ENCODE data around the gene FAM193A. TPM values are rescaled to one million over a fixed set of nuclear protein-coding genes. Genes with fewer than 3 reads are reported as not detected.

Gene FAM193A
- total and polyA plus RNA-seq, 2 donors (not counting 1 experiment from before 2014, with no cell fraction given) = 16.0 to 62.7 TPM

- ChIA-PET CTCF (interaction anchor here (1.0 kb wide), 2 partner anchors 10 to 12 kb away, joined by 3 read pairs; no protein-coding TSS in a partner anchor), POLR2A (no interaction called here)
- no peak for TF ChIP-seq EZH2 (IDR thresholded peaks at IDR 0.05; ENCODE audit: borderline replicate concordance, insufficient read depth, low read depth, low read length, poor library complexity, severe bottlenecking)
- TF ChIP-seq, protein P1, sequence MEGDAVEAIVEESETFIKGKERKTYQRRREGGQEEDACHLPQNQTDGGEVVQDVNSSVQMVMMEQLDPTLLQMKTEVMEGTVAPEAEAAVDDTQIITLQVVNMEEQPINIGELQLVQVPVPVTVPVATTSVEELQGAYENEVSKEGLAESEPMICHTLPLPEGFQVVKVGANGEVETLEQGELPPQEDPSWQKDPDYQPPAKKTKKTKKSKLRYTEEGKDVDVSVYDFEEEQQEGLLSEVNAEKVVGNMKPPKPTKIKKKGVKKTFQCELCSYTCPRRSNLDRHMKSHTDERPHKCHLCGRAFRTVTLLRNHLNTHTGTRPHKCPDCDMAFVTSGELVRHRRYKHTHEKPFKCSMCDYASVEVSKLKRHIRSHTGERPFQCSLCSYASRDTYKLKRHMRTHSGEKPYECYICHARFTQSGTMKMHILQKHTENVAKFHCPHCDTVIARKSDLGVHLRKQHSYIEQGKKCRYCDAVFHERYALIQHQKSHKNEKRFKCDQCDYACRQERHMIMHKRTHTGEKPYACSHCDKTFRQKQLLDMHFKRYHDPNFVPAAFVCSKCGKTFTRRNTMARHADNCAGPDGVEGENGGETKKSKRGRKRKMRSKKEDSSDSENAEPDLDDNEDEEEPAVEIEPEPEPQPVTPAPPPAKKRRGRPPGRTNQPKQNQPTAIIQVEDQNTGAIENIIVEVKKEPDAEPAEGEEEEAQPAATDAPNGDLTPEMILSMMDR (IDR thresholded peaks at IDR 0.05) = no peak
- H3K4me3 ChIP-seq (ENCODE audit: control extremely low read depth in 1 of 5, extremely low read depth in 1 of 5, insufficient read depth in 1 of 5, low read depth in 2 of 5, low read length in 4 of 5) = no peak overlapping the region
- DNase-seq = no peak
- WGBS (ENCODE audit: insufficient coverage) = 94% methylated on average over 5 of the region's 8 CpGs
- no peak overlapping the region for H2AFZ ChIP-seq (ENCODE audit: insufficient read depth, low read depth, low read length, poor library complexity, severe bottlenecking)
- H3K4me2 ChIP-seq (replicated peaks; ENCODE audit: low read depth, low read length, poor library complexity, severe bottlenecking) = no peak overlapping the region
- Mint-ChIP-seq H3K4me3 (no peak overlapping the region), H3K4me1 (no peaks in the 10 kb centered on the region), H3K27me3 (no peaks in the 10 kb centered on the region), H3K9me3 (ENCODE audit: insufficient read depth) (no peaks in the 10 kb centered on the region), H3K27ac (no peak overlapping the region)
- intact Hi-C loops (cut with micrococcal nuclease) = no loop called here
- H3K36me3 ChIP-seq (replicated peaks in 1 of 2; ENCODE audit: control extremely low read depth in 1 of 2, control insufficient read depth in 1 of 2, extremely low read depth in 1 of 2, insufficient read depth in 2 of 2, low read length in 1 of 2) = peaks cover 12 to 64% of the 10 kb centered on the region in 2 experiments
- H3K9ac ChIP-seq (ENCODE audit: low read length) = no peak overlapping the region
- no peak for ATAC-seq (ENCODE audit: low read depth)
- H3K27ac ChIP-seq (ENCODE audit: low read length in 2 of 2) = no peak overlapping the region
- no peaks in the 10 kb centered on the region for H4K20me1 ChIP-seq (ENCODE audit: control insufficient read depth, insufficient read depth, low read length, poor library complexity, severe bottlenecking)
- H3K79me2 ChIP-seq (ENCODE audit: control insufficient read depth, insufficient read depth, low read length) = peaks cover 11% of the 10 kb centered on the region
- H3K27me3 ChIP-seq (replicated peaks in 1 of 4; ENCODE audit: control extremely low read depth in 1 of 4, control insufficient read depth in 3 of 4, insufficient read depth in 4 of 4, low read length in 3 of 4) = no peaks in the 10 kb centered on the region
- H3K9me3 ChIP-seq (ENCODE audit: control extremely low read depth in 1 of 3, control insufficient read depth in 2 of 3, insufficient read depth in 1 of 3, low read length in 2 of 3) = no peaks in the 10 kb centered on the region
- H3K4me1 ChIP-seq (ENCODE audit: control insufficient read depth in 2 of 2, insufficient read depth in 2 of 2, low read length in 2 of 2) = peaks cover 0 to 5% of the 10 kb centered on the region in 2 donors
Measured at GRCh38 chr4:2660596-2661211, 124.3 kb downstream of the FAM193A start.

- Histone ChIP-seq H3K9ac (ENCODE audit: low read length) (no peak overlapping the region), H3K79me2 (ENCODE audit: control insufficient read depth, insufficient read depth, low read length) (peaks cover 18% of the 10 kb centered on the region), H3K27ac (ENCODE audit: low read length in 2 of 2) (no peak overlapping the region), H2AFZ (ENCODE audit: insufficient read depth, low read depth, low read length, poor library complexity, severe bottlenecking) (no peak overlapping the region), H3K4me3 (ENCODE audit: control extremely low read depth in 1 of 5, extremely low read depth in 1 of 5, insufficient read depth in 1 of 5, low read depth in 2 of 5, low read length in 4 of 5) (no peak overlapping the region), H4K20me1 (ENCODE audit: control insufficient read depth, insufficient read depth, low read length, poor library complexity, severe bottlenecking) (no peaks in the 10 kb centered on the region), H3K4me2 (replicated peaks; ENCODE audit: low read depth, low read length, poor library complexity, severe bottlenecking) (no peak overlapping the region), H3K27me3 (replicated peaks in 1 of 4; ENCODE audit: control extremely low read depth in 1 of 4, control insufficient read depth in 3 of 4, insufficient read depth in 4 of 4, low read length in 3 of 4) (no peaks in the 10 kb centered on the region), H3K36me3 (replicated peaks in 1 of 2; ENCODE audit: control extremely low read depth in 1 of 2, control insufficient read depth in 1 of 2, extremely low read depth in 1 of 2, insufficient read depth in 2 of 2, low read length in 1 of 2) (peaks cover 12 to 58% of the 10 kb centered on the region in 2 experiments), H3K4me1 (ENCODE audit: control insufficient read depth in 2 of 2, insufficient read depth in 2 of 2, low read length in 2 of 2) (peaks cover 6 to 7% of the 10 kb centered on the region in 2 donors), H3K9me3 (ENCODE audit: control extremely low read depth in 1 of 3, control insufficient read depth in 2 of 3, insufficient read depth in 1 of 3, low read length in 2 of 3) (no peaks in the 10 kb centered on the region)
- Mint-ChIP-seq H3K27ac (no peak overlapping the region), H3K4me3 (no peak overlapping the region), H3K27me3 (no peaks in the 10 kb centered on the region), H3K4me1 (peaks cover 15% of the 10 kb centered on the region), H3K9me3 (ENCODE audit: insufficient read depth) (no peaks in the 10 kb centered on the region)
- ChIA-PET POLR2A (no interaction called here), CTCF (no interaction called here)
- TF ChIP-seq, protein P1 (IDR thresholded peaks at IDR 0.05) = no peak
- TF ChIP-seq EZH2 (IDR thresholded peaks at IDR 0.05; ENCODE audit: borderline replicate concordance, insufficient read depth, low read depth, low read length, poor library complexity, severe bottlenecking) = no peak
- intact Hi-C loops (cut with micrococcal nuclease) = no loop called here
- DNase-seq (no peak), ATAC-seq (ENCODE audit: low read depth) (no peak)
- 100% methylated on average over 1 of the region's 4 CpGs for WGBS (ENCODE audit: insufficient coverage)
Measured at GRCh38 chr4:2662598-2662997, 126.2 kb downstream of the FAM193A start.

Measured in B cell (primary cell).